ENCODE measurements around the gene MRGPRD.

The MRGPRD gene

GRCh38 chr11:69011624-69012091 lies 30.9 kb upstream of the MRGPRD start:
- no peak for DNase-seq (ENCODE audit: low spot score in 2 of 2)
- H3K4me1 Mint-ChIP-seq: no peaks in the 10 kb centered on the region

GRCh38 chr11:69010964-69011623 lies 30.3 kb upstream of the MRGPRD start:
- H3K9me3 Mint-ChIP-seq: no peaks in the 10 kb centered on the region
- ATAC-seq (replicated peaks; ENCODE audit: extremely low read depth, poor library complexity, severe bottlenecking) (no peak), DNase-seq (ENCODE audit: low spot score in 2 of 2) (no peak)
- H3K27ac Mint-ChIP-seq (ENCODE audit: low read depth): no peak overlapping the region
- H3K36me3 Mint-ChIP-seq (ENCODE audit: insufficient read depth): no peaks in the 10 kb centered on the region
- peaks cover 35% of the 10 kb centered on the region for H3K27me3 Mint-ChIP-seq
- no peaks in the 10 kb centered on the region for H3K4me1 Mint-ChIP-seq
- H3K4me3 Mint-ChIP-seq: no peak overlapping the region

More at GRCh38 chr11:69011624-69012091, 30.9 kb upstream of the MRGPRD start:
- Mint-ChIP-seq H3K9me3 (no peaks in the 10 kb centered on the region), H3K27me3 (peaks cover 35% of the 10 kb centered on the region), H3K36me3 (ENCODE audit: insufficient read depth) (no peaks in the 10 kb centered on the region), H3K27ac (ENCODE audit: low read depth) (no peak overlapping the region), H3K4me3 (no peak overlapping the region)
- ATAC-seq (replicated peaks; ENCODE audit: extremely low read depth, poor library complexity, severe bottlenecking): no peak

GRCh38 chr11:69010361-69010891 lies 29.6 kb upstream of the MRGPRD start:
- no peaks in the 10 kb centered on the region for H3K9me3 Mint-ChIP-seq
- H3K4me1 Mint-ChIP-seq: no peaks in the 10 kb centered on the region
- H3K36me3 Mint-ChIP-seq (ENCODE audit: insufficient read depth): no peaks in the 10 kb centered on the region
- H3K27ac Mint-ChIP-seq (ENCODE audit: low read depth): no peak overlapping the region
- DNase-seq (ENCODE audit: low spot score in 2 of 2) (no peak), ATAC-seq (replicated peaks; ENCODE audit: extremely low read depth, poor library complexity, severe bottlenecking) (no peak)
- peaks cover 41% of the 10 kb centered on the region for H3K27me3 Mint-ChIP-seq
- no peak overlapping the region for H3K4me3 Mint-ChIP-seq

GRCh38 chr11:69009441-69010211 lies 28.8 kb upstream of the MRGPRD start:
- no peaks in the 10 kb centered on the region for H3K36me3 Mint-ChIP-seq (ENCODE audit: insufficient read depth)
- no peaks in the 10 kb centered on the region for H3K9me3 Mint-ChIP-seq
- DNase-seq (ENCODE audit: low spot score in 2 of 2) (no peak), ATAC-seq (replicated peaks; ENCODE audit: extremely low read depth, poor library complexity, severe bottlenecking) (no peak)
- no peaks in the 10 kb centered on the region for H3K4me1 Mint-ChIP-seq
- no peak overlapping the region for H3K27ac Mint-ChIP-seq (ENCODE audit: low read depth)
- peaks cover 46% of the 10 kb centered on the region for H3K27me3 Mint-ChIP-seq
- no peak overlapping the region for H3K4me3 Mint-ChIP-seq

GRCh38 chr11:69008737-69009440 lies 28.1 kb upstream of the MRGPRD start:
- ATAC-seq (replicated peaks; ENCODE audit: extremely low read depth, poor library complexity, severe bottlenecking): no peak
- no peak for DNase-seq (ENCODE audit: low spot score in 2 of 2)
- no peaks in the 10 kb centered on the region for H3K9me3 Mint-ChIP-seq
- peaks cover 46% of the 10 kb centered on the region for H3K27me3 Mint-ChIP-seq
- no peak overlapping the region for H3K4me3 Mint-ChIP-seq
- H3K4me1 Mint-ChIP-seq: no peaks in the 10 kb centered on the region
- H3K27ac Mint-ChIP-seq (ENCODE audit: low read depth): no peak overlapping the region
- H3K36me3 Mint-ChIP-seq (ENCODE audit: insufficient read depth): no peaks in the 10 kb centered on the region

GRCh38 chr11:69007975-69008381 lies 27.2 kb upstream of the MRGPRD start:
- no peaks in the 10 kb centered on the region for H3K4me1 Mint-ChIP-seq
- no peak overlapping the region for H3K4me3 Mint-ChIP-seq
- H3K27ac Mint-ChIP-seq (ENCODE audit: low read depth): no peak overlapping the region
- ATAC-seq (replicated peaks; ENCODE audit: extremely low read depth, poor library complexity, severe bottlenecking) (no peak), DNase-seq (ENCODE audit: low spot score in 2 of 2) (no peak)
- no peaks in the 10 kb centered on the region for H3K9me3 Mint-ChIP-seq
- H3K27me3 Mint-ChIP-seq: peaks cover 46% of the 10 kb centered on the region
- no peaks in the 10 kb centered on the region for H3K36me3 Mint-ChIP-seq (ENCODE audit: insufficient read depth)

GRCh38 chr11:69006816-69007215 lies 26.0 kb upstream of the MRGPRD start:
- no peak overlapping the region for H3K4me3 Mint-ChIP-seq
- H3K9me3 Mint-ChIP-seq: no peaks in the 10 kb centered on the region

GRCh38 chr11:69005631-69006368 lies 25.0 kb upstream of the MRGPRD start:
- Mint-ChIP-seq H3K4me1 (no peaks in the 10 kb centered on the region), H3K4me3 (no peak overlapping the region), H3K36me3 (ENCODE audit: insufficient read depth) (no peaks in the 10 kb centered on the region), H3K27me3 (peaks cover 30% of the 10 kb centered on the region), H3K9me3 (no peaks in the 10 kb centered on the region), H3K27ac (ENCODE audit: low read depth) (no peak overlapping the region)
- no peak for DNase-seq (ENCODE audit: low spot score in 2 of 2)
- ATAC-seq (replicated peaks; ENCODE audit: extremely low read depth, poor library complexity, severe bottlenecking): no peak

More at GRCh38 chr11:69006816-69007215, 26.0 kb upstream of the MRGPRD start:
- Mint-ChIP-seq H3K27ac (ENCODE audit: low read depth) (no peak overlapping the region), H3K4me1 (no peaks in the 10 kb centered on the region), H3K36me3 (ENCODE audit: insufficient read depth) (no peaks in the 10 kb centered on the region), H3K27me3 (peaks cover 37% of the 10 kb centered on the region)
- ATAC-seq (replicated peaks; ENCODE audit: extremely low read depth, poor library complexity, severe bottlenecking) (no peak), DNase-seq (ENCODE audit: low spot score in 2 of 2) (no peak)

- DNase-seq (ENCODE audit: low spot score in 2 of 2) (no peak), ATAC-seq (replicated peaks; ENCODE audit: extremely low read depth, poor library complexity, severe bottlenecking) (no peak)
- no peak overlapping the region for H3K27ac Mint-ChIP-seq (ENCODE audit: low read depth)
- H3K36me3 Mint-ChIP-seq (ENCODE audit: insufficient read depth): no peaks in the 10 kb centered on the region
- no peak overlapping the region for H3K4me3 Mint-ChIP-seq
- H3K4me1 Mint-ChIP-seq: no peaks in the 10 kb centered on the region
- H3K9me3 Mint-ChIP-seq: no peaks in the 10 kb centered on the region
- peaks cover 27% of the 10 kb centered on the region for H3K27me3 Mint-ChIP-seq
Observed at GRCh38 chr11:69005183-69005630, 24.4 kb upstream of the MRGPRD start.

- DNase-seq (ENCODE audit: low spot score in 2 of 2): no peak
- no peak for ATAC-seq (replicated peaks; ENCODE audit: extremely low read depth, poor library complexity, severe bottlenecking)
- Mint-ChIP-seq H3K27ac (ENCODE audit: low read depth) (no peak overlapping the region), H3K9me3 (no peaks in the 10 kb centered on the region), H3K27me3 (peaks cover 22% of the 10 kb centered on the region), H3K4me3 (no peak overlapping the region), H3K36me3 (ENCODE audit: insufficient read depth) (no peaks in the 10 kb centered on the region), H3K4me1 (no peaks in the 10 kb centered on the region)
Observed at GRCh38 chr11:69004411-69005182, 23.8 kb upstream of the MRGPRD start.

GRCh38 chr11:69003866-69004367 lies 23.1 kb upstream of the MRGPRD start:
- no peaks in the 10 kb centered on the region for H3K9me3 Mint-ChIP-seq
- H3K27ac Mint-ChIP-seq (ENCODE audit: low read depth): no peak overlapping the region
- no peaks in the 10 kb centered on the region for H3K4me1 Mint-ChIP-seq
- no peak overlapping the region for H3K4me3 Mint-ChIP-seq
- no peak for ATAC-seq (replicated peaks; ENCODE audit: extremely low read depth, poor library complexity, severe bottlenecking)
- peaks cover 23% of the 10 kb centered on the region for H3K27me3 Mint-ChIP-seq
- no peak for DNase-seq (ENCODE audit: low spot score in 2 of 2)
- no peaks in the 10 kb centered on the region for H3K36me3 Mint-ChIP-seq (ENCODE audit: insufficient read depth)

Data from central memory CD8-positive, alpha-beta T cell (primary cell).